Activated CD4-positive, CD25-positive, alpha-beta regulatory T cell treated with anti-CD3 and anti-CD28 coated beads, Interleukin-2, amount 50 U/mL, for 16 hours (primary cell): ENCODE data around the gene MAPRE3.
A peak's percentile ranks its signal among the peaks of the same experiment; 100 is the strongest.
"Not testable (repeated sequence)": the region's sequence is repeated elsewhere in the genome, so short reads cannot be mapped to it uniquely, and the experiment has no call there.

Experiments used
- DNase-seq: peaks from one replicate; pipeline ENCODE4 v3.0.0-alpha.2; 2020; ENCODE audit warnings: low read depth, low spot score

Gene MAPRE3

GRCh38 chr2:26970244-26970927 is at the start of gene MAPRE3:
TSS of gene MAPRE3 (plus strand) at chr2:26970637. CDS start at chr2:27022219, 51,582 bp downstream.
- DNase-seq = peak; percentile 53

GRCh38 chr2:26921323-26921722 is 49.1 kb upstream of the MAPRE3 start:
- no peak for DNase-seq

GRCh38 chr2:26922405-26923188 is 47.8 kb upstream of the MAPRE3 start:
- DNase-seq = no peak

- DNase-seq = not testable (repeated sequence)
Measured at GRCh38 chr2:26923189-26923466, 47.3 kb upstream of the MAPRE3 start.

- DNase-seq = no peak
Measured at GRCh38 chr2:26924731-26925099, 45.7 kb upstream of the MAPRE3 start.

- no peak for DNase-seq
Measured at GRCh38 chr2:26925100-26925791, 45.2 kb upstream of the MAPRE3 start.

GRCh38 chr2:26927221-26927620 is 43.2 kb upstream of the MAPRE3 start:
- DNase-seq = no peak

GRCh38 chr2:26932974-26933373 is 37.5 kb upstream of the MAPRE3 start:
- no peak for DNase-seq

GRCh38 chr2:26933431-26934334 is 36.8 kb upstream of the MAPRE3 start:
- DNase-seq = no peak

GRCh38 chr2:26934335-26934724 is 36.1 kb upstream of the MAPRE3 start:
- no peak for DNase-seq

- DNase-seq = no peak
Measured at GRCh38 chr2:26934985-26935384, 35.5 kb upstream of the MAPRE3 start.

GRCh38 chr2:26936855-26937254 is 33.6 kb upstream of the MAPRE3 start:
- no peak for DNase-seq

GRCh38 chr2:26938399-26939118 is 31.9 kb upstream of the MAPRE3 start:
- DNase-seq = no peak

GRCh38 chr2:26940001-26940400 is 30.4 kb upstream of the MAPRE3 start:
- no peak for DNase-seq

GRCh38 chr2:26941486-26941885 is 29.0 kb upstream of the MAPRE3 start:
- DNase-seq = no peak

- DNase-seq = peak; percentile 16
Measured at GRCh38 chr2:26942543-26943295, 27.7 kb upstream of the MAPRE3 start.

- no peak for DNase-seq
Measured at GRCh38 chr2:26945991-26946750, 24.3 kb upstream of the MAPRE3 start.

- DNase-seq = no peak
Measured at GRCh38 chr2:26946841-26947784, 23.3 kb upstream of the MAPRE3 start.
